ENCODE measurements around the gene PRDX2.

PRDX2 gene

GRCh38 chr19:12748489-12748888, 53.1 kb downstream of the PRDX2 start:
- Histone ChIP-seq H3K9ac (ENCODE audit: low read length) (no peak overlapping the region), H3K9me3 (ENCODE audit: low read length) (peaks cover 9% of the 10 kb centered on the region; the same call in 1 of the 2 replicates), H3F3A (ENCODE audit: insufficient read depth, low read length) (no peaks in the 10 kb centered on the region), H3K9me2 (ENCODE audit: low read depth, low read length) (no peaks in the 10 kb centered on the region), H3K27ac (ENCODE audit: low read depth, low read length, poor library complexity, severe bottlenecking) (no peak overlapping the region), H3K36me3 (ENCODE audit: insufficient read depth, low read length) (peaks cover 42% of the 10 kb centered on the region), H3K79me2 (ENCODE audit: insufficient read depth, low read length) (no peaks in the 10 kb centered on the region), H3K27me3 (ENCODE audit: insufficient read depth, low read length) (peaks cover 6% of the 10 kb centered on the region; the same call in 1 of the 2 replicates), H3K4me3 (ENCODE audit: low read depth, low read length, poor library complexity, severe bottlenecking) (no peak overlapping the region), H4K20me1 (ENCODE audit: insufficient read depth, low read length) (no peaks in the 10 kb centered on the region), H3K4me1 (ENCODE audit: insufficient read depth, low read length, severe bottlenecking) (no peaks in the 10 kb centered on the region), H3K4me2 (ENCODE audit: low read length) (no peak overlapping the region), H2AFZ (ENCODE audit: low read length) (no peak overlapping the region)
- TF ChIP-seq CTCF (IDR thresholded peaks at IDR 0.05; ENCODE audit: low read length) (no peak), EZH2 (IDR thresholded peaks at IDR 0.05; ENCODE audit: borderline replicate concordance, low read length) (no peak)

Data from OCI-LY1 (cell line).